Measurements from ENCODE around the gene DHX57.
"Not testable (repeated sequence)": the region's sequence is repeated elsewhere in the genome, so short reads cannot be mapped to it uniquely, and the experiment has no call there.

DHX57 gene

GRCh38 chr2:38794235-38794946, 81.3 kb downstream of the DHX57 start:
- DNase-seq (ENCODE audit: low spot score), result no peak

- DNase-seq (ENCODE audit: low spot score), result no peak
Measured at GRCh38 chr2:38793511-38793910, 82.2 kb downstream of the DHX57 start.

GRCh38 chr2:38792751-38793150, 83.0 kb downstream of the DHX57 start:
- no peak for DNase-seq (ENCODE audit: low spot score)

DNA sequence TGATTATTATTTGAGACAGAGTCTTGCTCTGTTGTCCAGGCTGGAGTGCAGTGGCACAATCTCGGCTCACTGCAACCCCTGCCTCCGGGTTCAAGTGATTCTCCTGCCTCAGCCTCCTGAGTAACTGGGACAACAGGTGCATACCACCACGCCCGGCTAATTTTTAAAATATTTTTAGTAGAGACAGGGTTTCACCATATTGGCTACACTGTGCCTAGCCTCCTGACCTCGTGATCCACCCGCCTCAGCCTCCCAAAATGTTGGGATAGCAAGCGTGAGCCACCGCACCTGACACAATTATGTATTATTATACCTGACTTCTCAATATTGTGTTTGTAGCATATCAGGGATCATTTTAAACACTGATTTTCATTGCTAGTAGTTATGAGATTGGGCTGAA, 83.4 kb downstream of the DHX57 start:
- DNase-seq (ENCODE audit: low spot score), result not testable (repeated sequence)

DNA sequence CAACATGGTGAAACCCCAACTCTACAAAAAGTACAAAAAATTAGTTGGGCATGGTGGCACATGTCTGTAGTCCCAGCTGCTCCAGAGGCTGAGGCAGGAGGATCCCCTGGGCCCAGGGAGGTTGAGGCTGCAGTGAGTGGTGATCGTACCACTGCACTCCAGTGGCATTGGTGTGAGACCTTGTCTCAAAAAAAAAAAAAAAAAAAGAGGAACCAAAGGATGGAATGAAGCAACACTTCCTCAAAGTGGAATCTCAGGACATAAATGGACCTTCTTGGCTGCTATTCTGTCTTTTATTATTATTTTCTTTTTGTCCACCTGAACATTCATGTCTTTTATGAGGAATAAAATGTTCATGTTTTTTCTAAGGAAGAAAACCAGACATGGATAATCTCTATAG, 84.0 kb downstream of the DHX57 start:
- DNase-seq (ENCODE audit: low spot score), result no peak

DNA sequence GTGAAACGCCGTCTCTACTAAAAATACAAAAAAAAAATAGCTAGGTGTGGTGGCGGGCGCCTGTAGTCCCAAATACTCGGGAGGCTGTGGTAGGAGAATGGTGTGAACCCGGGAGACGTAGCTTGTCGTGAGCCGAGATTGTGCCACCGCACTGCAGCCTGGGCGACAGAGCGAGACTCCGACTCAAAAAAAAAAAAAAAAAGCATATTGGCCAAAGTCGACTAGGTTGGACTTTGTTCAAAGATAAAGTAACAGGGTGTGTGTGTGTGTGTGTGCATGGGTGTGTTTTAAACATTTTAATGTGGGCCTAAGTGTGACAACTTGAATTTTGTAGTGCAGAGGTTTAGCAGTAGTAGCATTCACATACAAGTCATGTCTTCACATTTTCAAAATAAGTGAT, 86.0 kb downstream of the DHX57 start:
- no peak for DNase-seq (ENCODE audit: low spot score)

GRCh38 chr2:38788306-38788705, 87.4 kb downstream of the DHX57 start:
- no peak for DNase-seq (ENCODE audit: low spot score)

DNA sequence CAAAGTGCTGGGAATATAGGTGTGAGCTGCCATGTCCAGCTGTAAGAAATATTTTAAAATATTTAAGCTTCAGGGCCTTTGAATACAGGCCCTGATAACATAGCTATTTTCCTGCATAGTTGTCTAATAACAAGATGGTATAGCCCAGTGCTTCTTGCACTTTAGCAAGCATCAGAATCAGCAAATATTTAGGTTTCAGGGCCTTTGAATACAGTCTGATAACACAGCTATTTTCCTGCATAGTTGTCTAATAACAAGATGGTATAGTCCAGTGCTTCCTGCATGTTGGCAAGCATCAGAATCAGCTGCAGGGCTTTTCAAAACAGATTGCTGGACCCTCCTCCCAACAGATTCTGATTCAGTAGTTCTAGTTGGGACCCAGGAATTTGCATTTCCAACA, 92.1 kb downstream of the DHX57 start:
- DNase-seq (ENCODE audit: low spot score), result no peak

- no peak for DNase-seq (ENCODE audit: low spot score)
Measured at GRCh38 chr2:38778687-38779082, 97.0 kb downstream of the DHX57 start.

DNA sequence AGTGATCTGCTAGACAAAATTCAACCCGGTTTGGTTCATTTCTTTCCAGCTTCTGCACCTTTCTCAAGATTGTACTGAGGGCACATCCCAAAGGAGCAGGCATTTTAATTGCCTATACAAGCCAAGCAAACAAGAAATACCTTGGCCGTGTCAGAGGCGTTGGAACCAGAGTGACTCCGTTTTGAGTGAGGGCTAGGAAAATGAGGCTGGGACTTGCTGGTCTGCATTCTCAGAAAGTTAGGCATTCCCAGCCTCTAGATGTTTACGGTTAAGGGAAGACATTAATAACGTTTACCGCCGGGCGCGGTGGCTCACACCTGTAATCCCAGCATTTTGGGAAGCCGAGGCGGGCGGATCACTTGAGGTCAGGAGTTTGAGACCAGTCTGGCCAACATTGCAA, 99.2 kb downstream of the DHX57 start:
- DNase-seq (ENCODE audit: low spot score), result no peak

GRCh38 chr2:38775921-38776225, 99.9 kb downstream of the DHX57 start:
- DNase-seq (ENCODE audit: low spot score), result no peak

GRCh38 chr2:38775097-38775920, 100.4 kb downstream of the DHX57 start:
- DNase-seq (ENCODE audit: low spot score), result no peak

- DNase-seq (ENCODE audit: low spot score), result no peak
Measured at GRCh38 chr2:38771632-38772031, 104.1 kb downstream of the DHX57 start.

GRCh38 chr2:38765551-38765950, 110.2 kb downstream of the DHX57 start:
- no peak for DNase-seq (ENCODE audit: low spot score)

DNA sequence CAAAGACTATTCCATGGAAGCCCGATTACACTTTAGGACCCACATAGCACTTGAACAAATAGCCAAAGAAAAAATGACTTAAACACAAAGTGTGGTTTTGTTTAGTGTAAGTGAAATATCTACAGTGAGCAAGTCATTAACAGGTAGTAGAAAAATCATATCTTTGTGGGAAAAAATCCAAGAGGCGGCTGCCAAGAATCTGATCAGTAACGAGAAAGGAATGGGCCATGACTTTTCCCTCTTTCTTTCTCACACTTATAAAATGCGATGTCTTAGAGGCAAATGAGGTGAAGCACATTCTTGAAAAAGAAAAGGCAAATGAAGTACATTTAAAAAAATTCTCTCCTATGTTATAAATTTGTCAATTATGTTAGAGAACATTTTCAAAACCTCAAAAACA, 110.6 kb downstream of the DHX57 start:
- no peak for DNase-seq (ENCODE audit: low spot score)

DNA sequence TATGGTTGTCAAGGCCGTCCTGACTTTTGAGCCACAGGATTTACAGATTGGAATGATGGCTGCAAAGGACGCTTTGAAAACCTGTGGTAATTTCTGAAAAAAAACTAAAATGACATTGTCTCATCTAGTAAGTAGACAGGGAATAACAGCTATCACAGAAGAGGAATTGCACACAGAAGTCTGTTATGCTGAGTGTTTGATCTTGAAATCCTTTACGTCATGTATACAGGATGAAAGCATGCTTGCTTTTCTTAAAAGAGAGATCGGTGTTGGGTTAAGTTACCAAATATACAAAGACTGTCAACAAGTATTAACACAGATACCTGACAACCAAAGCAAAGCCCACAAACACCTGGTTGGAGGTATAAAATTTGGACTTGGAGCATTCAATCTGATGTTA, 112.0 kb downstream of the DHX57 start:
- DNase-seq (ENCODE audit: low spot score), result no peak

GRCh38 chr2:38763228-38763627, 112.5 kb downstream of the DHX57 start:
- DNase-seq (ENCODE audit: low spot score), result no peak

DNA sequence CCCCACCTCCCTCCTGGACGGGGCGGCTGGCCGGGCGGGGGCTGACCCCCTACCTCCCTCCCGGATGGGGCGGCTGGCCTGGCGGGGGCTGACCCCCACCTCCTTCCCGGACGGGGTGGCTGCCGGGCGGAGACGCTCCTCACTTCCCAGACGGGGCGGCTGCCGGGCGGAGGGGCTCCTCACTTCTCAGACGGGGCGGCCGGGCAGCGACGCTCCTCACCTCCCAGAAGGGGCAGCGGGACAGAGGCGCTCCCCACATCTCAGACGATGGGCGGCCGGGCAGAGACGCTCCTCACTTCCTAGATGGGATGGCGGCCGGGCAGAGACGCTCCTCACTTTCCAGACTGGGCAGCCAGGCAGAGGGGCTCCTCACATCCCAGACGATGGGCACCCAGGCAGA, 119.8 kb downstream of the DHX57 start:
- DNase-seq (ENCODE audit: low spot score), result not testable (repeated sequence)

GRCh38 chr2:38754506-38754905, 121.2 kb downstream of the DHX57 start:
- no peak for DNase-seq (ENCODE audit: low spot score)

DNA sequence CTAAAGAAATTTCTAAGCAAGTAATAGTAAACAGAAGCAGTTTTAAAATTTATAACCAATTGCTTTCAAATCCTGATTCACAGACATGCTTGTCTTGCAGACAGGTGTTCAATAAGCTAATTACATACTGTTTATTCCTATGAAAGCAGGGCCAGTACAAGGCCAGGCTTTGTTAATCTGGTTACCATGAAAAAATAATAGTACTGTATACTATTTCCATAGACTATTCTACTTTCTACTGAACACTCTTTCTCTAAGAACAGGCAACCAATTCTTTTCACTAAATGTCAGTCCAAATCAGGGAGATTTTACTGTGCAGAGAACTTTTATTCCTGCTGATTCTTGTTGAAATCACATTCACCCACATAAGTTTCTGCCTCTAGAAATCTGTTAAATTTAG, 121.7 kb downstream of the DHX57 start:
- no peak for DNase-seq (ENCODE audit: low spot score)

DNA sequence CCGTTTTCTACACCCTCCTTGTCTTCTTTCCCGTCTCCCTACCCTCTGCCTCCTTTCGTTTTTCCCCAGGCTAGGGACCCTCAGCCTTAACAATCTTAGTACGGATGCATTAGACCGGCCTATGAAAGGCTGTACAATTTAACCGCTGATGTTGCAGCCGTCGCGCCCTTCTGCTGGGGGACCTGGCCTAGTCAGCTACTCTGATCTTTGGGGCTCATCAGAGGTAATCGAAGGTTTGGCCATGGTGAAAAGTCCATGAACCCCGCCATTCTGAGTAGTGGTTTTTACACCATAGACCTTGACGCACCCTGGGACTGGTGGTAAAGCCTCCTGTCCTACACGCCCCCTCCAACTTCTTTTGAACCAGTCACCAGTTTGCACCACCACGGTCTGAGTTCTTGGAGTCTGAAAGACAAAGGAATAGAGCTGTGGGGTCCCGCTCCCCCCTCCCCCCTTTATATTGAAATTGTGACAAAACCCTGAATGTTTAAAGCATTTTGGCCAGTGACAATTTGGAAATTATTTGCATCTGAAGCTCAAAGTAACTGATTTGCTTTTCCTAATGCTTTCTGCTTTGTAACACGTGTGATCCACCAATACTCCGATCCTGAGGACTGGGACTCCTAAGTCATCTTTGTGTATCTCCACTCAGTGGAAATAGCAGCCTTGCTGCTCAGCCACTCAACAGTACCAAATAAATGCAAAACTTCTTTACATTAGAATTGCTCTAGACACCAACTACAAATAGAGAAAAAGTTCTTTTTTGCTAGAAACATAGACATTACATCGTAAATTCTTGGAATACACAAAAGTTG, 123.9 kb downstream of the DHX57 start:
- no peak for DNase-seq (ENCODE audit: low spot score)

DNA sequence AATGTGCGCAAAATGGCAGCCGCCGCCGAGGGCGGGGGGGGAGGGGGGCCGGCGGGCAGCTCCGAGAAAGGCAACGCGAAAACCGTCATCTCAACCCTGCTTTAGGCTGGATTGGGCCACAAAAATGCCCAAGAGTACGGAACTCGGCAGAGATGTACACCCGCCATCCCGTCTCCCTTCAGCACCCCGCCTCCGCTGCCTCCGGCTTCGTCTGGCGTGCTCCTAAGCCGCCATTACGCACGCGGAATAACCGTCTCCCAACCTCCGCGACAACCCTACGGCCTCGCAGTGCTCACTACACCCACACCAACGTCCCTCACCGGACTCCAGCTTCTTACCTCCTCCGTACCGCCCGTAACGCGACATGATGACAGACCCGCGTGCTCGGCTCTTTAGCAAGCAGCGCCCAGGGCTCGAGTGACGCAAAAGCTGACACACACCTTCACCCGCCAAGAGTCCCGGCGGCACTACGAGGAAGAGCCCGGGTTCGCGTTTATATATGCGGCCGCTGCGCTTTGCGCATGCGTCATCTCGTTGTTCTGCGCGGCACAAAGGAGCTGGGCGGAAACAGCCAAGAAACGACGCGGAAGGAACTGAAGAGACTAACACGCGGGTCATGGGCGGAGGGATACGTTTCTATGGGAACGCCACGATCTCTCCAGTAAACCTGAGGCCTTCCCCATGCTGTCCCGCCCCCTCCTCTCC, 124.7 kb downstream of the DHX57 start, which contains the start of gene SRSF7:
SRSF7 (minus strand) TSS at position 471 of the 705 bp plus-strand sequence; CDS start at position 366, 105 bp downstream.
- DNase-seq (ENCODE audit: low spot score), result peak; percentile 95
